Right atrium auricular region (tissue), 2 donors: ENCODE measurements around the gene AGO3. TPM values are rescaled to one million over a fixed set of nuclear protein-coding genes. Genes with fewer than 3 reads are reported as not detected.
A peak's percentile ranks its signal among the peaks of the same experiment; 100 is the strongest.

Experiments used
- DNase-seq: peaks from one replicate; pipeline ENCODE4 v3.0.0-alpha.2; 2019; ENCODE audit warnings: low spot score
- H3K27ac ChIP-seq, 2 donors: fragments of 200-600 bp; sonication (generic); 1 replicate in 1 of 2; 2 replicates in 1 of 2; pipeline ENCODE4 v1.5.1; 2016 to 2019
- H3K27me3 ChIP-seq, 2 donors: fragments of 200-600 bp; sonication (generic); one replicate each; pipeline versions ENCODE4 v1.5.1 to v1.6.0; 2017 to 2019
- H3K36me3 ChIP-seq: fragments of 200-600 bp; sonication (generic); one replicate; pipeline ENCODE4 v1.5.1; 2016
- H3K4me1 ChIP-seq, 2 donors: fragments of 200-600 bp; sonication (generic); one replicate each; pipeline versions ENCODE4 v1.5.1 to v1.6.0; 2017 to 2019
- H3K4me3 ChIP-seq, 2 donors: fragments of 200-600 bp; sonication (generic); 1 replicate in 1 of 2; 2 replicates in 1 of 2; pipeline ENCODE4 v1.5.1; 2017 to 2019; ENCODE audit warnings: mild to moderate bottlenecking in 1 of 2, moderate library complexity in 1 of 2
- H3K9me3 ChIP-seq, 2 donors: fragments of 200-600 bp; sonication (generic); one replicate each; pipeline ENCODE4 v1.5.1; 2019
- CTCF ChIP-seq, 2 donors: fragments of 200-600 bp; sonication (generic); IDR thresholded peaks; one replicate each; pipeline ENCODE4 v1.5.1; 2019; ENCODE audit warnings: antibody characterized with exemption in 2 of 2
- total RNA-seq, 2 donors: library from RNA; depleted of rRNA; stranded (reverse); fragments of >200 nt; gene quantifications; one replicate each; pipeline ENCODE4 v1.1.0, GENCODE V29; 2016

Gene AGO3
- total RNA-seq, 2 donors from 2014 or later = 10.1 to 10.6 TPM

GRCh38 chr1:35927472-35927871 lies 3.4 kb upstream of the AGO3 start:
- DNase-seq = no peak
- Histone ChIP-seq H3K4me3 (no peak overlapping the region), H3K9me3 (no peaks in the 10 kb centered on the region), H3K4me1 (peaks cover 0 to 15% of the 10 kb centered on the region in 2 donors), H3K36me3 (no peaks in the 10 kb centered on the region), H3K27me3 (no peaks in the 10 kb centered on the region), H3K27ac (no peak overlapping the region)
- no peak for TF ChIP-seq CTCF (IDR thresholded peaks at IDR 0.05)

GRCh38 chr1:35929730-35930592 lies 944 bp upstream of the AGO3 start:
- H3K27ac ChIP-seq = peak overlapping the region; percentile 99
- no peaks in the 10 kb centered on the region for H3K27me3 ChIP-seq
- H3K9me3 ChIP-seq = no peaks in the 10 kb centered on the region
- no peaks in the 10 kb centered on the region for H3K36me3 ChIP-seq
- TF ChIP-seq CTCF (IDR thresholded peaks at IDR 0.05) = no peak
- DNase-seq = peak; percentile 75
- H3K4me3 ChIP-seq = peak overlapping the region; percentile 81 to 93
- H3K4me1 ChIP-seq = peaks cover 0 to 24% of the 10 kb centered on the region in 2 donors

GRCh38 chr1:35931446-35932157 lies 697 bp downstream of the AGO3 start:
- no peaks in the 10 kb centered on the region for H3K27me3 ChIP-seq
- peak overlapping the region; percentile 81 to 93 for H3K4me3 ChIP-seq
- H3K36me3 ChIP-seq = no peaks in the 10 kb centered on the region
- H3K27ac ChIP-seq = peak overlapping the region; percentile 99
- H3K9me3 ChIP-seq = no peaks in the 10 kb centered on the region
- DNase-seq = no peak
- TF ChIP-seq CTCF (IDR thresholded peaks at IDR 0.05) = no peak
- peaks cover 0 to 27% of the 10 kb centered on the region in 2 donors for H3K4me1 ChIP-seq

GRCh38 chr1:35932158-35932636 lies 1.3 kb downstream of the AGO3 start:
- H3K27me3 ChIP-seq = no peaks in the 10 kb centered on the region
- DNase-seq = no peak
- peak overlapping the region in 1 of 2 donors; percentile 99 for H3K27ac ChIP-seq
- H3K36me3 ChIP-seq = no peaks in the 10 kb centered on the region
- peaks cover 0 to 27% of the 10 kb centered on the region in 2 donors for H3K4me1 ChIP-seq
- H3K4me3 ChIP-seq = peak overlapping the region in 1 of 2 donors; percentile 81
- TF ChIP-seq CTCF (IDR thresholded peaks at IDR 0.05) = no peak
- no peaks in the 10 kb centered on the region for H3K9me3 ChIP-seq

GRCh38 chr1:35932941-35933340 lies 2.0 kb downstream of the AGO3 start:
- peaks cover 0 to 27% of the 10 kb centered on the region in 2 donors for H3K4me1 ChIP-seq
- no peaks in the 10 kb centered on the region for H3K9me3 ChIP-seq
- H3K27me3 ChIP-seq = no peaks in the 10 kb centered on the region
- DNase-seq = no peak
- H3K27ac ChIP-seq = no peak overlapping the region
- no peaks in the 10 kb centered on the region for H3K36me3 ChIP-seq
- no peak overlapping the region for H3K4me3 ChIP-seq
- no peak for TF ChIP-seq CTCF (IDR thresholded peaks at IDR 0.05)
